CD14-positive monocyte (primary cell): Measurements from ENCODE around the gene GTF3C1. TPM values are rescaled to one million over a fixed set of nuclear protein-coding genes. Genes with fewer than 3 reads are reported as not detected.
A peak's percentile ranks its signal among the peaks of the same experiment; 100 is the strongest.

ENCODE experiments used
- DNase-seq, 3 donors: peaks; one replicate each; pipeline ENCODE4 v3.0.0-alpha.2; 2011 to 2022
- H2AFZ ChIP-seq: 2 replicates; pipeline ENCODE4 v1.6.0; 2012; ENCODE audit warnings: mild to moderate bottlenecking, low read depth, low read length, inconsistent platforms; ENCODE audit not compliant: insufficient read depth, poor library complexity, severe bottlenecking
- H3K27ac ChIP-seq, 2 donors: 1 replicate in 1 of 2; 2 replicates in 1 of 2; pipeline ENCODE4 v1.5.1; 2012 to 2013; ENCODE audit warnings: low read length in 2 of 2, control low read depth in 1 of 2, inconsistent platforms in 1 of 2, low read depth in 1 of 2, mild to moderate bottlenecking in 1 of 2
- H3K27me3 ChIP-seq, 2 donors: one replicate each; pipeline versions ENCODE4 v1.6.0 to v1.6.1; 2011 to 2013; ENCODE audit warnings: low read length in 2 of 2; ENCODE audit not compliant: control insufficient read depth in 2 of 2, insufficient read depth in 2 of 2
- H3K36me3 ChIP-seq, 2 donors: replicated peaks in 1 of 2; 1 replicate in 1 of 2; 2 replicates in 1 of 2; pipeline versions ENCODE4 v1.5.1 to v1.6.1; 2012 to 2013; ENCODE audit warnings: low read length in 2 of 2, control low read depth in 1 of 2, inconsistent platforms in 1 of 2, mild to moderate bottlenecking in 1 of 2; ENCODE audit not compliant: insufficient read depth in 2 of 2, control insufficient read depth in 1 of 2
- H3K4me1 ChIP-seq, 2 donors: 1 replicate in 1 of 2; 2 replicates in 1 of 2; pipeline versions ENCODE4 v1.5.1 to v1.6.1; 2012 to 2013; ENCODE audit warnings: low read length in 2 of 2, control low read depth in 1 of 2, inconsistent platforms in 1 of 2, mild to moderate bottlenecking in 1 of 2, moderate library complexity in 1 of 2; ENCODE audit not compliant: insufficient read depth in 2 of 2, control insufficient read depth in 1 of 2
- H3K4me2 ChIP-seq: replicated peaks from 2 replicates; pipeline ENCODE3; 2012; ENCODE audit warnings: low read length, moderate library complexity, mild to moderate bottlenecking; ENCODE audit not compliant: poor library complexity, severe bottlenecking; ENCODE audit errors: extremely low read depth
- H3K4me3 ChIP-seq, 3 experiments: fragments of 200-600 bp in 1 of 3; sonication (generic) in 1 of 3; replicated peaks in 1 of 3; 1 replicate in 2 of 3; 2 replicates in 1 of 3; pipeline ENCODE4 v1.5.1; 2011 to 2013; ENCODE audit warnings: low read length in 3 of 3, mild to moderate bottlenecking in 3 of 3, control low read depth in 2 of 3, low read depth in 2 of 3, inconsistent platforms in 1 of 3, moderate library complexity in 1 of 3
- H3K79me2 ChIP-seq: 2 replicates; pipeline ENCODE4 v1.6.0; 2012; ENCODE audit warnings: mild to moderate bottlenecking, control low read depth, inconsistent platforms, low read length, moderate library complexity; ENCODE audit not compliant: insufficient read depth
- H3K9ac ChIP-seq: 2 replicates; pipeline ENCODE4 v1.6.0; 2017; ENCODE audit warnings: low read length, mild to moderate bottlenecking; ENCODE audit not compliant: insufficient read depth, poor library complexity, severe bottlenecking
- H3K9me3 ChIP-seq, 2 donors: replicated peaks in 1 of 2; 1 replicate in 1 of 2; 2 replicates in 1 of 2; pipeline versions ENCODE4 v1.5.1 to v1.6.1; 2012 to 2013; ENCODE audit warnings: low read length in 2 of 2, control low read depth in 1 of 2; ENCODE audit not compliant: control insufficient read depth in 1 of 2, insufficient read depth in 1 of 2
- H4K20me1 ChIP-seq: 2 replicates; pipeline ENCODE4 v1.6.0; 2012; ENCODE audit warnings: mild to moderate bottlenecking, low read length, control low read depth, moderate library complexity; ENCODE audit not compliant: insufficient read depth
- H3K27ac Mint-ChIP-seq, 7 donors: one replicate each; pipeline ENCODE4 v1.8.0; 2020; ENCODE audit warnings: mild to moderate bottlenecking in 7 of 7, mixed read lengths in 7 of 7, moderate library complexity in 6 of 7, inconsistent platforms in 2 of 7
- H3K27me3 Mint-ChIP-seq, 3 donors: one replicate each; pipeline ENCODE4 v1.8.0; 2021 to 2022; ENCODE audit warnings: low read depth in 3 of 3, mild to moderate bottlenecking in 3 of 3, mixed read lengths in 3 of 3, moderate library complexity in 3 of 3, inconsistent platforms in 1 of 3
- H3K36me3 Mint-ChIP-seq, 2 donors: one replicate each; pipeline ENCODE4 v1.8.0; 2020; ENCODE audit warnings: mixed read lengths in 2 of 2, inconsistent platforms in 1 of 2, mild to moderate bottlenecking in 1 of 2
- H3K4me1 Mint-ChIP-seq: one replicate; pipeline ENCODE4 v1.8.0; 2020; ENCODE audit warnings: mild to moderate bottlenecking, mixed read lengths
- H3K4me3 Mint-ChIP-seq, 2 donors: one replicate each; pipeline ENCODE4 v1.8.0; 2020; ENCODE audit warnings: mild to moderate bottlenecking in 2 of 2, mixed read lengths in 2 of 2, moderate library complexity in 1 of 2
- H3K9me3 Mint-ChIP-seq, 7 donors: one replicate each; pipeline ENCODE4 v1.8.0; 2020 to 2022; ENCODE audit warnings: mixed read lengths in 7 of 7, mild to moderate bottlenecking in 6 of 7, moderate library complexity in 6 of 7, inconsistent platforms in 2 of 7
- CTCF ChIP-seq: fragments of 200-600 bp; IDR thresholded peaks from one replicate; pipeline ENCODE4 v1.8.0; 2022; ENCODE audit warnings: antibody characterized with exemption, mild to moderate bottlenecking
- WGBS: methylation state at CpG from one replicate; pipeline ENCODE4 v1.1.5; 2013; ENCODE audit warnings: missing lambda C conversion rate; ENCODE audit not compliant: insufficient coverage; 5-methylcytosine and 5-hydroxymethylcytosine counted together
- intact Hi-C, 2 donors: fragments of 100-400 bp; cut with micrococcal nuclease; formaldehyde crosslinking; loops; one replicate each; pipeline versions ENCODE4 v1.15.0 to v1.15.1; 2023
- polyA plus RNA-seq, 3 donors: library from polyadenylated mRNA; depleted of rRNA in 1 of 3; unstranded in 2 of 3; stranded (reverse) in 1 of 3; fragments of 300-500 nt in 2 of 3; fragments of >200 nt in 1 of 3; fragmentation: Illumina TruSeq in 2 of 3; gene quantifications; 1 replicate in 2 of 3; 2 replicates in 1 of 3; pipeline ENCODE4 v1.2.3, GENCODE V29; 2012 to 2021

Gene GTF3C1
- polyA plus RNA-seq, 3 donors, result 7.0 to 22.0 (median 12.8) TPM

GRCh38 chr16:27547851-27548250 lies 1.9 kb downstream of the GTF3C1 start:
- Mint-ChIP-seq H3K27me3 (peaks cover 0 to 1% (median 0%) of the 10 kb centered on the region in 3 donors), H3K27ac (no peak overlapping the region), H3K36me3 (peaks cover 28 to 35% of the 10 kb centered on the region in 2 donors), H3K4me3 (no peak overlapping the region), H3K9me3 (peaks cover 0 to 3% (median 0%) of the 10 kb centered on the region in 7 donors), H3K4me1 (peaks cover 31% of the 10 kb centered on the region)
- Histone ChIP-seq H3K4me3 (no peak overlapping the region), H3K36me3 (peaks cover 28 to 34% of the 10 kb centered on the region in 2 donors), H3K27me3 (no peaks in the 10 kb centered on the region), H3K4me2 (no peak overlapping the region), H3K9me3 (no peaks in the 10 kb centered on the region), H4K20me1 (peaks cover 15% of the 10 kb centered on the region), H3K9ac (no peak overlapping the region), H3K27ac (no peak overlapping the region), H3K79me2 (peaks cover 40% of the 10 kb centered on the region), H3K4me1 (peaks cover 19 to 21% of the 10 kb centered on the region in 2 donors), H2AFZ (no peak overlapping the region)
- WGBS, result no CpG with 5 or more reads among the region's 2 CpGs
- no peak for DNase-seq
- TF ChIP-seq CTCF, result no peak
- intact Hi-C loops, result loop anchor here in 1 of 2 donors (10.0 kb wide), 1 partner anchor 343 kb away; the partner anchor contains the start of gene KDM8

- Histone ChIP-seq H3K27ac (peak overlapping the region in 1 of 2 donors; percentile 9), H3K4me2 (no peak overlapping the region), H3K4me3 (no peak overlapping the region), H3K9ac (no peak overlapping the region), H3K9me3 (no peaks in the 10 kb centered on the region), H3K4me1 (peaks cover 19 to 21% of the 10 kb centered on the region in 2 donors), H4K20me1 (peaks cover 15% of the 10 kb centered on the region), H3K79me2 (peaks cover 40% of the 10 kb centered on the region), H2AFZ (no peak overlapping the region), H3K36me3 (peaks cover 35 to 41% of the 10 kb centered on the region in 2 donors), H3K27me3 (no peaks in the 10 kb centered on the region)
- DNase-seq, result no peak
- Mint-ChIP-seq H3K4me1 (peaks cover 31% of the 10 kb centered on the region), H3K9me3 (peaks cover 0 to 3% (median 0%) of the 10 kb centered on the region in 7 donors), H3K4me3 (no peak overlapping the region), H3K27ac (peak overlapping the region in 3 of 7 donors; percentile 2 to 64 (median 32)), H3K27me3 (peaks cover 0 to 1% (median 0%) of the 10 kb centered on the region in 3 donors), H3K36me3 (peaks cover 35 to 43% of the 10 kb centered on the region in 2 donors)
- WGBS, result 98% methylated on average over 4 of the region's 4 CpGs
- intact Hi-C loops, result loop anchor here in 1 of 2 donors (10.0 kb wide), 1 partner anchor 342 kb away; the partner anchor contains the start of gene KDM8
- TF ChIP-seq CTCF, result no peak
Observed at GRCh38 chr16:27547134-27547533, 2.6 kb downstream of the GTF3C1 start.
